IPS-18c (cell line): ENCODE measurements around the gene CDK14.
"Not testable (repeated sequence)": the region's sequence is repeated elsewhere in the genome, so short reads cannot be mapped to it uniquely, and the experiment has no call there.

ENCODE experiments used
- H3K4me3 ChIP-seq: 2 replicates; pipeline ENCODE4 v1.7.0; 2013; ENCODE audit warnings: low read depth, mild to moderate bottlenecking, low read length, moderate library complexity; ENCODE audit not compliant: insufficient read depth
- H3K9me3 ChIP-seq: one replicate; pipeline ENCODE4 v1.6.1; 2013; ENCODE audit warnings: mild to moderate bottlenecking, low read length, moderate library complexity; ENCODE audit not compliant: control insufficient read depth, insufficient read depth

CDK14 gene

DNA sequence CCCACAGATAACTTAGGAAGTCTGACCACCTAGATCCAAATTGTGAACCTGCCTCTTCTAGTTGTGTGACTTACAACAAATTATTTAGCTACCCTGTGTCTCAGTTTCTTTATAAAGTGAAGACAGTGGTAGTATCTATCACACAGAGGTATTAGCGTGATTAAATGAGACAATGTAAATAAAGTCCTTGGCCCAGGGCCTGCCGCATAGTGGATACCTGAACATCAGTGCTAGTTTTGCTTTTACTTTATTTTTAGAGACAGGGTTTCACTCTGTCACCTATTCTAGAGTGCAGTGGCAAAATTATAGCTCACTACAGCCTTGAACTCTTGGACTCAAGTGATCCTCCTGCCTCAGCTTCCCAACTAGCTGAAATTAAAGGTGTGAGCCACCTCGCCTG, 177.1 kb downstream of the CDK14 start:
- H3K4me3 ChIP-seq, result no peak overlapping the region
- no peaks in the 10 kb centered on the region for H3K9me3 ChIP-seq

DNA sequence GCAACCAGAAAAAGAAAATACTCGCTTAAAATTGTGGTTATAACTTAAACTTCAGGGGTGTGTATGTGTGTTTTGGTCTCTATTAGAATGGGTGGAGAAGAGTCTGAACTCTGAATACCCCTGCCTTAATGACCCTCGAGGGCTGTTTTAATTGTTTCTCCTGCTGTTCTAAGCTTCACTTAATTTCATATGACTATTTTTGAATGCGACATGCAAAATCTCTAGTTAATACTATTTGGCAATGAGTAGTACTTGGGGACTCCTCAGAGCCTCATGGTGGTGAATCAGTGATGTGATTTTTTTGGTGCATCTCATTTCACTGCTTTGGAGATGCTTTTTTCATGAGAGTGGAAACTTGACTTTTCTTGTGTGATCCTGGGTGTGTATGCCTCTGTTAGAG, 178.6 kb downstream of the CDK14 start:
- Histone ChIP-seq H3K4me3 (no peak overlapping the region), H3K9me3 (no peaks in the 10 kb centered on the region)

DNA sequence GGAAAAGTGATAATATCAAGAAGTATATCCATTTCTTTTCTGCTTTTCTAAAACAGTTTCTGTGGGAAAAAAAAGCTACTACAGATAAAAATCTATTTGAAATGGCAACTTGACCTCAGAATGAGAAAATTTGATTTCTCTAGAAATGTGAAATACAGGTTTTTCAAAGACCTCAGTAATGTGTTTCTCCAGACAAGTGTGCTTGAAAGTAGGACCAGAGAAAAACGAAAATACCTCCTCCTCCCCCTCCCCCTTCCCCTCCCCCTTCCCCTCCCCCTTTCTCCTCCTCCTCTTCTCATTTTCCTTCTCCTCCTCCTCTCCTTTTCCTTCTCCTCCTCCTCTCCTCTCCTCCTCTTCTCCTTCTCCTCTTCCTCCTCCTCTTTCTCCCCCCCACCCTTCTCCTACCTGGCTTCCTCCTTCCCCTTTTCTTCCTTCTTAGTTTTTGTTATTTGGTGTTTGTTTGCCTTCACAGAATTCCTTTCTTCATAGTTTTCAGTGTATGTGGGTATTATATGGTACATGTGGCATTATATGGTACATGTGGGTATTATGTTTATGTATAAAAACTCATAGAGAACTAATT, 179.4 kb downstream of the CDK14 start:
- no peaks in the 10 kb centered on the region for H3K9me3 ChIP-seq

DNA sequence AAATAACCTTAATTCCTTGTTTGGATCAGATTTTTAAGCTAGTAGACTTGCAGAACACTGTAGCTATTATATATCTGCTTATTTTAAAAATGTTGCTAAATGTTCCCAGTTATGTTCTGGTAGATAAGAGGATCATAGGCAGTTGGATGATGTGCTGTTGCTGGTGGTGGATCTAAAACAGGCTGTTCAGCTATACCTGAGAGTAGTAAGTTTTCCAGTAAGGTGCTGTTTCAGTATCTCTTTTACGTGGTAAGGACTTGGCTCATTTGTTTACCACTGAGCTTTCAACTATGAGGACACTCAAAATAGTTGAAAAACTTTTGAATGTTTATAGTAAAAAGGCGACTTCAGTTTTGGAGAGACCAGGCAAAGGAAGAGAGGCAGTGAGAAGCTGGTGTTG, 180.9 kb downstream of the CDK14 start:
- no peak overlapping the region for H3K4me3 ChIP-seq
- H3K9me3 ChIP-seq, result no peaks in the 10 kb centered on the region

More for the DNA sequence above, 179.4 kb downstream of the CDK14 start:
- H3K4me3 ChIP-seq, result no peak overlapping the region

DNA sequence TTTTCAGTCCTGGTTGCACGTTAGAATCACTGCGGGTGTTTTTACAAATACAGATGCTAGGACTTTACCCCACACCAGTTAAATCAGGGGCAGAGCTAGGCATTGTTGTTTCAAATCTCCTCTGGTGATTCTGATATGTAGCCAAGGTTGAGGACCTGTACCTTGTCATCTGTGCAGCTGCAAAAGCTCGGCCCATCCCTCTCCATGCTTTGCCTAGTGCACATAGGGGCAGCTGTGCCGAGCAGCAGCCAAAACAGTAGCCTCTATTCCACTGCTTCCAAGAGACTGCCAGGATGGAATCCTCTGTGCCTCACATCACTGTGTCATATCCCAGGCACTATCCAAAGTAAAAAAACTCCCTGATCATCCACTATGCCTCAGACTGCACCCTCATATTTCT, 181.3 kb downstream of the CDK14 start:
- no peak overlapping the region for H3K4me3 ChIP-seq

DNA sequence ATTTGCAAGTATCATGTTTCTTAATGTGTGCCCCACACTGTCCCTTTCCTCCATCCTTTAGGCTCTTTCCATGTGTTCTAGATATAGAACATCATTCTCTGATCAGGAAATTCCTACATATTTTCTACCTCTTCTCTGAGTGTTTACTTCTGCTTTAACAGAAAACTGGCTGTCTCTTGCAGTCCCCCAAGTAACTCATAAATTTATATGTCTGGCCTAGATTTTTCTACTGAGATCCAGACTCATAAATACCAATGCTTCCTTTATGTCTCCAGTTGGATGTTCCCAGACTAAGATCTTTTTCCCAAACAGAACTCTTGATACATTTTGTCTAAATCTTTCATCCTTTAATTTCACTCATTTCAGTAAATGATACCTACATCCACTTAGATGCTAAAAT, 181.8 kb downstream of the CDK14 start:
- Histone ChIP-seq H3K4me3 (no peak overlapping the region), H3K9me3 (no peaks in the 10 kb centered on the region)

More for the DNA sequence above, 181.3 kb downstream of the CDK14 start:
- H3K9me3 ChIP-seq, result no peaks in the 10 kb centered on the region

DNA sequence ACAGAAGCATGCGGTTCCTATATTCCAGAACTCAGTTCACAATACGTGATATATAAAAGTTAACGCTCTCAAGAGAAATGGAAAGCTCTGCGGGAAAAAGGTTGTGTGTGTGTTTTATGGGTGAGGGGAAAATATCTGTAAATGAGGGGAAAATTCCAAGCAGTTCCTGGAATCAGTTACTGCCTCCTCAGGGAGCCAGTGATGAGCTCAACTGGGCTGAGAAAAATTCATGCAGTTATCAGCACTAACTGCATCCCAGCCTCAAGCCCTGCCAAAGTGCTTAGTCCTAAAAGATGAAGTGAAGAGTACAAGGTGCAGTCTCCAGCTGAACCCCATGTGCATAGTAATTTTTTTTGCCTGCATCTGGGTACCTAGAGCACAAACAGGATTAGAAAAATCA, 191.9 kb downstream of the CDK14 start:
- H3K4me3 ChIP-seq, result no peak overlapping the region
- H3K9me3 ChIP-seq, result no peaks in the 10 kb centered on the region

DNA sequence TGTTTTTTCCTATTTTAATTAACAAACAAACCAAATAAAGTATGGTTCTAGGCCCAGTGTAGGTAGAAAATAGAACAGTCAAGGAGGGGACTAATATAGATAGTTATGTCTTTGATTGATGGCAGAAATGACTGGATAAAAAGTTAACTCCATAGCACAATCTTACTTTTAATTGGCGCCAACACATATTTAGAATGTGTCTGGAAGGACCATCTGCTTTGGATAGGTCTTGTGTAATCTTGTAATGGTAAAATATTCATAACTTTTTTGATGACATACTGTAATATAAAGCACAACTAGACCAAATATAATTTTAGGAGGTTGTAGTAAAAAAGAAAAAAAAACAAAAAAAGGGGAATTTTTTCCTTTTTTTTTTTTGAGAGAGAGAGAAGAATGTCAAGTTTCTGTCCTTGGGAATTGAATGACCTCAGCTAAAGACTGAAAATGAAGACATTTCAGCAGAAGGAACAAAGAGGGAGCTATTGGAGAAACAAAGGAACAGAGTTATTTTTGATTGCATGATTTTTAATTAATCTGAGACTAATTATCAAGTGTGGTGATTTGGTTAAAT, 193.7 kb downstream of the CDK14 start:
- Histone ChIP-seq H3K9me3 (peaks cover 3% of the 10 kb centered on the region), H3K4me3 (no peak overlapping the region)

DNA sequence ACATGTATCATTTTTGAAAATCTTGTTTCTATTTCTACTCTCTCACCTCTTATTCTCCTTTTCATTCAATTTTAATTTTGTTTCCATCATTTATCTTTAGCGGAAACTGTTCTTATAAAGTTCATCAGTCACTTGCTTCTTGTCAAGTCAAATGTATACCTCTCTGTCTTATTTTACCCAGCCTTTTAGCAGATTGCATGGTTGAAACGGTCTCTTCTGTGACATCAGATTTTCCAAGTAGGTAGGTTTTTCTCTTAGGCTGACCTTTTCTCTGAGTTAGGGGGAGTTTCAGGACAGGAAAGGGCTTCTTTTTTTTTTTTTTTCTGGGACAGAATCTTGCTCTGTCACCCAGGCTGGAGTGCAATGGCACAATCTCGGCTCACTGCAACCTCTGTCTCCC, 195.5 kb downstream of the CDK14 start:
- Histone ChIP-seq H3K9me3 (peaks cover 3% of the 10 kb centered on the region), H3K4me3 (no peak overlapping the region)

DNA sequence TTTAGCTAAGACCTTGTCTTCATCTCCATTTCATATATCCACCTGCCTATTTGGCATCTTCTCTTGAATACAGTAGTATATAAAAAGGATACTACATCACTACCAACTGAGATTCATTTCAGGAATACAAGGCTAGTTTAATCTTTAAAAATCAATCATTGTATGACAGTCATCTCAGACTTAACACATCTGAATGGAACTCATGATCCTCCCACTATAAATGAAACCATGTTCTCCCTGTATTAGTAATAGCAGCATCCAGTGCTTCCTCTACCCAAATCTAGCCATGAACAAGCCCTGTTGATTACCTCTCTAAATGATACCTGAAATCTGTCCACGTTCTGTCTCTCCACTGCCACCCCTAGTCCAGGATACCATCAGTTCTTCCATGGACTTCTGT, 196.2 kb downstream of the CDK14 start:
- Histone ChIP-seq H3K4me3 (no peak overlapping the region), H3K9me3 (peaks cover 3% of the 10 kb centered on the region)

DNA sequence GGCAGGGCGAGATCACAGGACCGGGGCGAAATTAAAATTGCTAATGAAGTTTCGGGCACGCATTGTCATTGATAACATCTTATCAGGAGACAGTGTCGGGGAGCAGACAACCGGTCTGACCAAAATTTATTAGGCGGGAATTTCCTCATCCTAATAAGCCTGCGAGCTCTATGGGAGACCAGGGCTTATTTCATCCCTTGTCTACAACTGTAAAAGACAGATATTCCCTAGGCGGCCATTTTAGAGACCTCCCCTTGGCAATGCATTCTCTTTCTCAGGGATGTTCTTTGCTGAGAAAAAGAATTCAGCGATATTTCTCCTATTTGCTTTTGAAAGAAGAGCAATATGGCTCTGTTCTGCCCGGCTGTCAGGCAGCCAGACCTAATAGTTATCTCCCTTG, 198.1 kb downstream of the CDK14 start:
- not testable (repeated sequence) for H3K4me3 ChIP-seq, H3K9me3 ChIP-seq

DNA sequence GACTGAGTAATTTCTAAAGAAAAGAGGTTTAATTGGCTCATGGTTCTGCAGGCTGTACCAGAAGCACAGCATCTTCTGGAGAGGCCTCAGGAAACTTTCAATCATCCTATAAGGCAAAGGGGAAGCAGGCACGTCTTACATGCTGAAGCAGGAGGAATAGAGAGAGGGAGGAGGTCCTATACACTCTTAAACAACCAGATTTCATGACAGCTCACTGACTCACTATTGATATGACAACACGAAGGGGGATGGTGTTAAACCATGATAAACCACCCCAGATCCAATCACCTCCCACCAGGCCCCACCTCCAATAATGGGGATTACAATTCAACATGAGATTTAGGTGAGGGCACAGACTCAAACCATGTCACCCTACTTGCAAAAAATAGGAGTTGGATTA, 201.5 kb downstream of the CDK14 start:
- Histone ChIP-seq H3K4me3 (no peak overlapping the region), H3K9me3 (peaks cover 3% of the 10 kb centered on the region)

DNA sequence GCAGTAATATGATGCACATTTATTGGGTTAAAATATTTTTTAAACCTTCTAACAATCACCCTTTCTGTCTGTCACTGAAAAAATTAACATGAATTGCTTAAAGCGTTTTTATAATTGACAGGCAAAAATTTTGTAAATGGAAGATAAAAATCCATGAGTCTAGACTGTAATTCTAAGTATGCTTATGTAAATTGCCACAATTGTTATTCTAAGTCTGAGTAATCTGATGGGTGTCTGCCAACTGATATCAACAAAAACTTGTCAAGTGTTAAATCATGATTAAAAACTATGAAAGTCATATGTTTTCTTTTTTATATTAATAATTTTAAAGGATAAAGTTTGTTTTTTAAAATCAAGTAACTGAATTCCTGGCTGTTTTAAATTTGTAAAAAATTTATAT, 208.2 kb downstream of the CDK14 start:
- peaks cover 2% of the 10 kb centered on the region for H3K9me3 ChIP-seq
- H3K4me3 ChIP-seq, result no peak overlapping the region

DNA sequence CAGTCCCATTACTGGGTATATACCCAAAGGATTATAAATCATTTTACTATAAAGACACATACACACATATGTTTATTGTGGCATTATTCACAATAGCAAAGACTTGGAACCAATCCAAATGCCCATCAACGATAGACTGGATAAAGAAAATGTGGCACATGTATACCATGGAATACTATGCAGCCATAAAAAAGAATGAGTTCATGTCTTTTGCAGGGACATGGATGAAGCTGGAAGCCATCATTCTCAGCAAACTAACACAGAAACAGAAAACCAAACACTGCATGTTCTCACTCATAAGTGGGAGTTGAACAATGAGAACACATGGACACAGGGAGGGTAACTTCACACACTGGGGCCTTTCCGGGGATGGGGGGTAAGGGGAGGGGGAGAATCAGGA, 219.4 kb downstream of the CDK14 start:
- H3K9me3 ChIP-seq, H3K4me3 ChIP-seq: not testable (repeated sequence)

DNA sequence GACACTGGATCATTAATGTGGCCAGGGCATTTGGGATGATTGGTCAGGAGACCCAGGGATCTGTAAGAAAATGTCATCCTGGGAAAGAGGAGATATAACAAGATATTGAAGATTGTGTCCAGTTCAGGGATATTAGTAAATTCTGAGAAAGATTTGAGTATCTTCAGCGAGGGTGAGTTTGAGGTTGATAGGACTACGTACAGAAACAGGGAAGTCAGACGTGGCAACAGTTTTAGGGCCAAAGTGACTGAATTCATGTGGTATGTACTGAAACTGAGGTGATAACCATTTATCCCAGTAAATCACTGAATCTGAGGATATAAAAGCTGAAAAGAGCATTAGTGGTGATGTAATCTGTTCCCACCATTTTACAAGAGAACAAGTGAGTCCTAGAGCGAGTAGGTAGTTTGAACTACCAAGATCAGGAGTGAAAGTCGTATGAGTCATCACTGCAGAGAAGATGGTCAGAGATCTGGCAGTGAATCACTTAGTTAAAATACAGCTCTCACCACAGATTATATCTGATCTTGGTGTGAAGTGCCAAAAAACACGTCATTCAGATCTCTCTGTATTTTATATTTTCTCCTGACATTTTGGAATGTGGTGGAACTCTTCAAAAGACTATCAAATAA, 220.5 kb downstream of the CDK14 start:
- peaks cover 2% of the 10 kb centered on the region for H3K9me3 ChIP-seq
- H3K4me3 ChIP-seq, result no peak overlapping the region

DNA sequence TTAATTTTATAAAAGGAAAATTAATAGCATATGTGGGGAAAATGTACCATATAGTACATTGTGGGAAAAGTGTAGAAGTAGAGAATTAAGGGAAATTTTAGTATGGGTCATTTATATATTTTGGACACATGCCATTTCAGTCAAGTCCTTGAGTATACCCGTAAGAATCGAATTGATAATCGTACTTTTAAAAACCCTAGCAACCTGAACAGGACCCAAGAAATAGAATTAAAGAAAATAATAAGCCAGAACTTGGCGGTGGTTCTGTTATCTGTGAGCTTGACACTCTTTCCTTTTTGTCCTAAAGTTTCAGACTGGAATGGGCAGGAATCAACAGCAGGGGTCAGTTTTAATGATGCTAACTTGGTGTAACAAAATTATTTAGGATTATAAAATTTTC, 221.0 kb downstream of the CDK14 start:
- H3K4me3 ChIP-seq, result no peak overlapping the region

DNA sequence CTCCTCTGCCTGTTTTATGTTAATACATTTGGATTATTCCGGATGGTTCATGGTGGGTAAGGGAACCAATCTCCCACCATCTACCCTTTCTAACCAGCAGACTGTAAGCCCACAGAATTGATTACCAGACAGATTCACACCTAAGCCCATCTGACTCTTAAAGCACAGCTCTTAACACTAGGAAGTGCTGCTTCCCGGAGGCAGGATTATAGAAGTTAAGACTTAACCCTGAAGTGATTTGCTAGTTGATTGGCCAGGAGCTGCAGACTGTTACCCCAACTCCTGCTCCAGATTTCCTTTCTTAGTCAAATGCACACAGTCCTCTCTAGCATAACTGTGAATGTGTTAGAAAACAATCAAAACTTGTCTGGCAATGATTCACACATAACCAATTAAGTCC, 221.7 kb downstream of the CDK14 start:
- Histone ChIP-seq H3K4me3 (no peak overlapping the region), H3K9me3 (peaks cover 2% of the 10 kb centered on the region)

More for the DNA sequence above, 221.0 kb downstream of the CDK14 start:
- H3K9me3 ChIP-seq, result peaks cover 2% of the 10 kb centered on the region

DNA sequence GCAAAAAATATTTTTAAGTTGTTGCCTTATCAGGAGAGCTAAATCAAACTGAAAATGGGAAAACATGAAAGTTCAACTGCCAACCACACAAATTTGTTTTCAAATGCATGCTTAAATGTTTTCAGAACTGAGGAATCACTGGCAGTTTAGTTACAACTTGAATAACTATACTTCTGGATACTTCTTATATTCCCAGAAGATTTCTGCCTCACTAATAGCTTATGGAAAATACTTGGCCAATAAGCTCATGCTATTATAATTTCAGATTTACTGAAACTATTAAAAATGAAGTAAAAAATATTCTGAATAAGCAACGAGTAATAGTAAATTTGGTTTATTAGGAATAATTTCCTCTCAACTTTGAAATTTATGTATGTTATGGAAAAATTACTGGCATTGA, 222.2 kb downstream of the CDK14 start:
- H3K4me3 ChIP-seq, result no peak overlapping the region
- H3K9me3 ChIP-seq, result peaks cover 2% of the 10 kb centered on the region
